A673 (cell line): ENCODE measurements around the gene TFPI.

ENCODE experiments used
- EZH2 ChIP-seq: fragments of 200-600 bp; sonication (generic); IDR thresholded peaks from 2 replicates; pipeline ENCODE4 v1.6.1; 2017; ENCODE audit warnings: borderline replicate concordance, low read depth, mild to moderate bottlenecking, mixed read lengths, antibody characterized with exemption, low read length; ENCODE audit not compliant: poor library complexity, severe bottlenecking
- TF ChIP-seq, protein P1 (sequence below): fragments of 300-800, 200-600 bp; sonication (generic); conservative IDR thresholded peaks from 2 replicates; pipeline ENCODE4 v1.5.1; 2017; ENCODE audit warnings: low read depth, mild to moderate bottlenecking, antibody characterized with exemption, low read length, moderate library complexity, mixed read lengths

DNA sequence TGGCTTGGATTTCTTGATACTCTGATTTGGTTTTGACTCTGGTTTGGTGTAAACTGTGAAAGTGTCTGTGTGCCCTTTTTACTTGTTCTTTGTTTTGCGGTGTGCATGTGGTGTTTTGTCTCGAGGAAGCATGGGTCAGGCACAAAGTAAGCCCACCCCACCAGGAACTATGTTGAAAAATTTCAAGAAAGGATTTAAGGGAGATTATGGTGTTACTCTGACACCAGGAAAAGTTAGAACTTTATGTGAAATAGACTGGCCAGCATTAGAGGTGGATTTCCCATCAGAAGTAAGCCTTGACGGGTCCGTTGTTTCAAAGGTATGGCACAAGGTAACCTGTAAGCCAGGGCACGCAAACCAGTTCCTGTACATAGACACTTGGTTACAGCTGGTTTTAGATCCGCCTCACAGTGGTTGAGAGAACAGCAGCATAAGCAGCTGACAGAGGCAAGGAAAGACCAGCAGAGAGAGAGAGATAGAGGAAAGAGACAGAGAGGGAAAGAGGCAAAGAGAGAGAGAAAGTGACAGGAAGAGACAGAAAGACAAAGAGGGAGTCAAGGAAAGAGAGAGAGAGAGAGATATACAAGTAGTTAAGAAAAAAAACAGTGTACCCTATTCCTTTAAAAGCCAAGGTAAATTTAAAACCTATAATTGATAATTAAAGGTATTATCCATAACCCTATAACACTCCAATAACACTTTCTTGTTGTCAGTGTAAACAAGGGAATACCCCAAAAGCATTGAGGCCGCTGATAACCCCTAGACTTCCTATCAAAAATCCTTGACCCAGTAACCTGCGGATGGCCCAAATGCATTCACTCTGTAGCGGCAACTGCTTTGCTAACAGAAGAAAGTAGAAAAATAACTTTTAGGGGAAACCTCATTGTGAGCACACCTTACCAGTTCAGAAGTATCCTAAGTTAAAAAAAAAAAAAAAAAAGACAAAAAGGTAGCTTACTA lies 42.6 kb downstream of the TFPI start:
- no peak for TF ChIP-seq EZH2
- TF ChIP-seq, protein P1, sequence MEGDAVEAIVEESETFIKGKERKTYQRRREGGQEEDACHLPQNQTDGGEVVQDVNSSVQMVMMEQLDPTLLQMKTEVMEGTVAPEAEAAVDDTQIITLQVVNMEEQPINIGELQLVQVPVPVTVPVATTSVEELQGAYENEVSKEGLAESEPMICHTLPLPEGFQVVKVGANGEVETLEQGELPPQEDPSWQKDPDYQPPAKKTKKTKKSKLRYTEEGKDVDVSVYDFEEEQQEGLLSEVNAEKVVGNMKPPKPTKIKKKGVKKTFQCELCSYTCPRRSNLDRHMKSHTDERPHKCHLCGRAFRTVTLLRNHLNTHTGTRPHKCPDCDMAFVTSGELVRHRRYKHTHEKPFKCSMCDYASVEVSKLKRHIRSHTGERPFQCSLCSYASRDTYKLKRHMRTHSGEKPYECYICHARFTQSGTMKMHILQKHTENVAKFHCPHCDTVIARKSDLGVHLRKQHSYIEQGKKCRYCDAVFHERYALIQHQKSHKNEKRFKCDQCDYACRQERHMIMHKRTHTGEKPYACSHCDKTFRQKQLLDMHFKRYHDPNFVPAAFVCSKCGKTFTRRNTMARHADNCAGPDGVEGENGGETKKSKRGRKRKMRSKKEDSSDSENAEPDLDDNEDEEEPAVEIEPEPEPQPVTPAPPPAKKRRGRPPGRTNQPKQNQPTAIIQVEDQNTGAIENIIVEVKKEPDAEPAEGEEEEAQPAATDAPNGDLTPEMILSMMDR = no peak
